ENCODE data around the gene SORL1. TPM values are rescaled to one million over a fixed set of nuclear protein-coding genes. Genes with fewer than 3 reads are reported as not detected.

SORL1 gene
- total RNA-seq, 4 donors from 2014 or later = 7.3 to 18.8 (median 12.3) TPM

DNA sequence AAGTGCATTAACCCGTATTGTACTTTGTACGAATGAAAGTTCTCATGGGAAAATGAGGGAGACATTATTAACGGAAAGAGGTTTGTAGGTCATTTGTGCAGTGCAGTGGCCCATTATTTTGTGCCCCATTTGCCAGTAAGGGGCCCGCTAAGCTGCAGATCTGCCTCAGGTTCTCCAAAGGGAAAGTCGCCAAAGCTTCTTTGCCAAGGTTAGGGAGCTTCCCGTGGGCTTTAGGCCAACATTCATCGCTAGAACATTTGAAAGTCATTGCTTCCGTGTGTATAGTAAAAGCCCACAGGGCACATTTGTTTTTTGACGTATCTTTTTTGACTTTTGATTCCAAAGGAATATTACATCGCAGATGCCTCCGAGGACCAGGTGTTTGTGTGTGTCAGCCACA is 61.7 kb downstream of the SORL1 start:
- 79 to 81% methylated on average over 11 of the region's 11 CpGs for WGBS, 2 donors
- H3K27ac ChIP-seq = no peak overlapping the region
- no peaks in the 10 kb centered on the region for H3K4me1 ChIP-seq
- no peaks in the 10 kb centered on the region for H3K9me3 ChIP-seq
- TF ChIP-seq EP300 (IDR thresholded peaks at IDR 0.05) = no peak
- TF ChIP-seq POLR2A (IDR thresholded peaks at IDR 0.05) = no peak
- TF ChIP-seq, protein P1, sequence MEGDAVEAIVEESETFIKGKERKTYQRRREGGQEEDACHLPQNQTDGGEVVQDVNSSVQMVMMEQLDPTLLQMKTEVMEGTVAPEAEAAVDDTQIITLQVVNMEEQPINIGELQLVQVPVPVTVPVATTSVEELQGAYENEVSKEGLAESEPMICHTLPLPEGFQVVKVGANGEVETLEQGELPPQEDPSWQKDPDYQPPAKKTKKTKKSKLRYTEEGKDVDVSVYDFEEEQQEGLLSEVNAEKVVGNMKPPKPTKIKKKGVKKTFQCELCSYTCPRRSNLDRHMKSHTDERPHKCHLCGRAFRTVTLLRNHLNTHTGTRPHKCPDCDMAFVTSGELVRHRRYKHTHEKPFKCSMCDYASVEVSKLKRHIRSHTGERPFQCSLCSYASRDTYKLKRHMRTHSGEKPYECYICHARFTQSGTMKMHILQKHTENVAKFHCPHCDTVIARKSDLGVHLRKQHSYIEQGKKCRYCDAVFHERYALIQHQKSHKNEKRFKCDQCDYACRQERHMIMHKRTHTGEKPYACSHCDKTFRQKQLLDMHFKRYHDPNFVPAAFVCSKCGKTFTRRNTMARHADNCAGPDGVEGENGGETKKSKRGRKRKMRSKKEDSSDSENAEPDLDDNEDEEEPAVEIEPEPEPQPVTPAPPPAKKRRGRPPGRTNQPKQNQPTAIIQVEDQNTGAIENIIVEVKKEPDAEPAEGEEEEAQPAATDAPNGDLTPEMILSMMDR (IDR thresholded peaks at IDR 0.05) = no peak
- H3K36me3 ChIP-seq = no peaks in the 10 kb centered on the region
- no peaks in the 10 kb centered on the region for H3K27me3 ChIP-seq
- DNase-seq (ENCODE audit: low spot score in 2 of 2) = no peak
- no peak overlapping the region for H3K4me3 ChIP-seq

DNA sequence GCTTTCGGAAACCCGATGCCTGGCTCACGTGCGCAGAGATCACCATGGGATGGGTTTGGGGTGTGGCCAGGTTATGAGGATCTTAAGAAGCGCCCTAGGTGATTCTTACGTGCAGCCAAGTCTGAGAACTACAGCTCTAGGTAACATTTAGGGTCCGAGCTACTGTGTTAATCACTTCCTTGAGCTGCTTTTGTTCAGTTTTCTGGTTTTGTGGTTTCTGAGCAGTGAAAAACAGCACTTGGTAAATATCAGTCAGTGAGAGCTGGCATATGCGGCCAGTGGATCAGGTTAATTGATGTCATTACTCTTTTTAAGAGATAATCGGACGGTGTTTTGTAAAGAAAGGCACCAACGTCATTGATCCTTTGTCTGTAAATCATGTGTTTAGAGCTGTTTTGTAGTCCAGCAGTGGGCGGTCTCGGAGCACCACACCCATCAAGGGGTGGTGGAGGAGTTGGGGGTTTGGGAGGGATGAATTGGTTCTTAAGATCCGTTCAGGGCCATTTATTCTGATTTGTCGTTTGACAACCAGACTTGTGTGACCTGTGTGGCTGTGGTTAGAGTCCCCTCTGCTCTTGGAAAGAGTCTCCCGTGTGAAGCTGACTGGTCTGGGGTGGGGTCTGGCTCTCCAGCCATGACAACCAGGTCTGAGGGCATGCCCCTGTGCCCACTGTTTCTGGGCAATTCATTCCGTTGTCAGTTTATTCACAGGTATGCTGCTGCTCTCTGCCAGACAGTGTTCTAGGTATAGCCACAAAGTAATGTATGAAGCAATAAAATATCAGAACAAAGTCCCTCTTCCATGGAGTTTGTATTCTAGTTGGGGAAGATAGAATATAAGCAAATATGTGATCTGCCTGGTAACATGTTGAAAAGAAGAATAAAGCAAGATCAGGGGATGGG is 62.6 kb downstream of the SORL1 start:
- DNase-seq (ENCODE audit: low spot score in 2 of 2) = no peak

DNA sequence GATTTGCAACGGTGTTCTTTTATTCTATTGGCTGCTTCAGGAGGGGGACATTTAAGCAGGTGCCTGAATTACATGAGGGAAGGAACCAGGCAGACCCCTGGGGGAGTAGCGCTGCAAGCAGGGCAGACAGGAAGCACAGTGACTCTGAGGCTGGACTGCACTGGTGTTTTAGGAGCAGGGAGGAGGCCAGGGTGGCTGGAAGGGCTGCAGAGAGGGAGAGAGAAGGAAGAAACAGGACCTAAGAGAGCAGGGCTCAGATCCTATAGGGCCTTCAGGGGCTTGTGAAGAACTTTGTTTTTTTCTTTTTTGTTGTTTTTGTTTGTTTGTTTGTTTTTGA is 63.2 kb downstream of the SORL1 start:
- WGBS, 2 donors = 70 to 87% methylated on average over 2 of the region's 2 CpGs

More for the DNA sequence above, 62.6 kb downstream of the SORL1 start:
- Histone ChIP-seq H3K27me3 (no peaks in the 10 kb centered on the region), H3K27ac (no peak overlapping the region), H3K9me3 (no peaks in the 10 kb centered on the region), H3K4me3 (no peak overlapping the region), H3K36me3 (no peaks in the 10 kb centered on the region), H3K4me1 (no peaks in the 10 kb centered on the region)
- TF ChIP-seq, protein P1 (IDR thresholded peaks at IDR 0.05) = no peak
- TF ChIP-seq POLR2A (IDR thresholded peaks at IDR 0.05) (no peak), EP300 (IDR thresholded peaks at IDR 0.05) (no peak)
- WGBS, 2 donors = 83 to 85% methylated on average over 17 of the region's 17 CpGs

DNA sequence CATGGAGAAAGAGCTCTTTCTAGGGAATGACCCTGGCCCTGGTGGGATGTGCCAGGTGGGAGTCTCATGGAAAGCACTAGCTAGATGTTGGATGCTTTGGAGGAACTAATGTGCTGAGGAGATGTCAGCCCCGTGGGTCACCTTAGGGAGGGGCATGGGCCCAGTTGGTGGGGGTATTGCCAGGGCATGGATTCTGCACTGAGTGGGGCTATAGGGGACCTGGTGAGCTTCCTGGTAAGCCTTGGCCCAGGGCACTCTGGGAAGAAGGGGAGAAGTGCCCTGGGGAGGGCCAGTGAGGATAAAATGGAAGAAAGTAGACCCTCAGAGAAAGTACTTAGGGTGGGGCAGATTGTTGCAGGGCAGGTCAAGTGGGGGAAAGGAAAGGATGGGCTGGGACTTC is 65.9 kb downstream of the SORL1 start:
- Histone ChIP-seq H3K9me3 (no peaks in the 10 kb centered on the region), H3K4me1 (peaks cover 0 to 4% (median 0%) of the 10 kb centered on the region in 4 donors), H3K27me3 (no peaks in the 10 kb centered on the region), H3K36me3 (no peaks in the 10 kb centered on the region), H3K27ac (no peak overlapping the region), H3K4me3 (no peak overlapping the region)
- TF ChIP-seq EP300 (IDR thresholded peaks at IDR 0.05) = no peak
- TF ChIP-seq, protein P1 (IDR thresholded peaks at IDR 0.05) = no peak
- no peak for TF ChIP-seq POLR2A (IDR thresholded peaks at IDR 0.05)
- DNase-seq (ENCODE audit: low spot score in 2 of 2) = no peak
- 78 to 86% methylated on average over 1 of the region's 1 CpG for WGBS, 2 donors

More for the DNA sequence above, 63.2 kb downstream of the SORL1 start:
- no peaks in the 10 kb centered on the region for H3K9me3 ChIP-seq
- H3K27me3 ChIP-seq = no peaks in the 10 kb centered on the region
- no peak for TF ChIP-seq EP300 (IDR thresholded peaks at IDR 0.05)
- peaks cover 0 to 4% (median 0%) of the 10 kb centered on the region in 4 donors for H3K4me1 ChIP-seq
- no peak for DNase-seq (ENCODE audit: low spot score in 2 of 2)
- H3K36me3 ChIP-seq = no peaks in the 10 kb centered on the region
- H3K27ac ChIP-seq = no peak overlapping the region
- H3K4me3 ChIP-seq = no peak overlapping the region

DNA sequence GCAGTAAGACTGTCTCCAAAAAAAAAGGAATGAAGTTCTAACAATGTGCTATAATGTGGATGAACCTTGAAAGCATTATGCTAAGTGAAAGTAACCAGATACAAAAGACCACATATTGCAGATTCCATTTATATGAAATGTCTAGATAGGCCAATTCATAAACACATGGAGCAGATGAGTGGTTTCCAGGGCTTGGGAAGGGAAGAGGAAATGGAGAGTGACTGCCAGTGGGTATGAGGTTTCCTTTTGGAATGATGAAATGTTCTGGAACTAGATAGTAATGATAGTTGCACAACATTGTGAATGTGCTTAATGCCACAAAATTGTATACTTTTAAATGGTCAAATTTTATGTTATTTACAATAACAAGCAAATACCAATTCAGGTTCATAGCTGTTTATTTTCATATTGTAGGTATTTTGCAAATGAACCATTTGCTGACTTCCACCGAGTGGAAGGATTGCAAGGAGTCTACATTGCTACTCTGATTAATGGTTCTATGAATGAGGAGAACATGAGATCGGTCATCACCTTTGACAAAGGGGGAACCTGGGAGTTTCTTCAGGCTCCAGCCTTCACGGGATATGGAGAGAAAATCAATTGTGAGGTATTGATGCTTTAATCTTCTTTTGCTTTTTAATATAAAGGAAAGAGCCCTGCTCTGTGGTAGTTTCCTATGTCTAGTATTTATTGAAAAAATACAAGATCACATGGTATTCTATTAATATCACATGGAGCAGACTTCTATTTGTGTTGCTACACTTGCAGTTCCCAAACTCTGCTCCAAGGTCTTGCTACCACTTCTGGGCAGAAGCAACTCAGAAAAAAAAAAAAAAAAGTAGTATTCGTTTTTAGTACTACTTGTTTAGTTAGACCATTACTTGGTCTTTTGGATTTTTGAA is 68.4 kb downstream of the SORL1 start:
- no peaks in the 10 kb centered on the region for H3K36me3 ChIP-seq
- WGBS, 2 donors = 76 to 83% methylated on average over 4 of the region's 4 CpGs
- H3K4me3 ChIP-seq = no peak overlapping the region
- no peaks in the 10 kb centered on the region for H3K27me3 ChIP-seq
- DNase-seq (ENCODE audit: low spot score in 2 of 2) = no peak
- TF ChIP-seq EP300 (IDR thresholded peaks at IDR 0.05) = peak in 1 of 2 donors; percentile 41
- TF ChIP-seq, protein P1 (IDR thresholded peaks at IDR 0.05) = no peak
- H3K4me1 ChIP-seq = peaks cover 0 to 4% (median 0%) of the 10 kb centered on the region in 4 donors
- H3K9me3 ChIP-seq = peaks cover 0 to 9% (median 0%) of the 10 kb centered on the region in 4 donors
- no peak overlapping the region for H3K27ac ChIP-seq
